Liver (tissue), 9 donors: ENCODE data around the gene METTL3. TPM values are rescaled to one million over a fixed set of nuclear protein-coding genes. Genes with fewer than 3 reads are reported as not detected.

Source experiments
- DNase-seq: peaks from one replicate; pipeline ENCODE4 v3.0.0-alpha.2; 2017; ENCODE audit warnings: low spot score
- H3K27ac ChIP-seq, 2 donors: one replicate each; pipeline ENCODE4 v1.7.0; 2013; ENCODE audit warnings: inconsistent platforms in 2 of 2, low read length in 2 of 2, control low read depth in 1 of 2, low read depth in 1 of 2, mild to moderate bottlenecking in 1 of 2
- H3K27me3 ChIP-seq, 4 donors: one replicate each; pipeline versions ENCODE4 v1.6.1 to v1.7.0; 2013; ENCODE audit warnings: low read length in 3 of 4, inconsistent platforms in 1 of 4, mild to moderate bottlenecking in 1 of 4, moderate library complexity in 1 of 4; ENCODE audit not compliant: control insufficient read depth in 4 of 4, insufficient read depth in 4 of 4
- H3K36me3 ChIP-seq, 4 donors: one replicate each; pipeline versions ENCODE4 v1.6.1 to v1.7.0; 2013; ENCODE audit warnings: low read length in 3 of 4, mild to moderate bottlenecking in 3 of 4, low read depth in 1 of 4, moderate library complexity in 1 of 4; ENCODE audit not compliant: control insufficient read depth in 4 of 4, insufficient read depth in 3 of 4
- H3K4me1 ChIP-seq, 4 donors: one replicate each; pipeline versions ENCODE4 v1.6.1 to v1.7.0; 2013; ENCODE audit warnings: low read length in 3 of 4, mild to moderate bottlenecking in 3 of 4, moderate library complexity in 1 of 4; ENCODE audit not compliant: control insufficient read depth in 4 of 4, insufficient read depth in 4 of 4
- H3K4me3 ChIP-seq, 3 donors: one replicate each; pipeline versions ENCODE4 v1.6.1 to v1.7.0; 2013; ENCODE audit warnings: low read length in 3 of 3, control low read depth in 1 of 3, low read depth in 1 of 3, mild to moderate bottlenecking in 1 of 3
- H3K9ac ChIP-seq, 2 donors: one replicate each; pipeline ENCODE4 v1.7.0; 2013; ENCODE audit warnings: low read length in 2 of 2, mild to moderate bottlenecking in 2 of 2, moderate library complexity in 2 of 2, control low read depth in 1 of 2, low read depth in 1 of 2
- H3K9me3 ChIP-seq, 4 donors: one replicate each; pipeline versions ENCODE4 v1.6.1 to v1.7.0; 2013; ENCODE audit warnings: low read length in 3 of 4; ENCODE audit not compliant: control insufficient read depth in 4 of 4
- ATF3 ChIP-seq: IDR thresholded peaks from 2 replicates; pipeline ENCODE4 v1.6.1; 2016; ENCODE audit warnings: antibody characterized with exemption
- CTCF ChIP-seq: fragments of 150-350 bp; IDR thresholded peaks from 2 replicates; pipeline ENCODE4 v1.5.1; 2017; ENCODE audit warnings: improper control_type of control experiment, low read depth, low read length; ENCODE audit not compliant: missing input control
- EGR1 ChIP-seq, 2 donors: IDR thresholded peaks; 2 replicates each; pipeline ENCODE4 v1.6.1; 2016 to 2018; ENCODE audit warnings: antibody characterized with exemption in 2 of 2, low read depth in 2 of 2
- FOXA2 ChIP-seq: IDR thresholded peaks from 2 replicates; pipeline ENCODE4 v1.6.1; 2016; ENCODE audit warnings: antibody characterized with exemption
- GABPA ChIP-seq, 2 donors: IDR thresholded peaks in 1 of 2; conservative IDR thresholded peaks in 1 of 2; 2 replicates each; pipeline ENCODE4 v1.6.1; 2016; ENCODE audit warnings: antibody characterized with exemption in 2 of 2, mild to moderate bottlenecking in 1 of 2, moderate library complexity in 1 of 2
- HNF4A ChIP-seq, 2 donors: conservative IDR thresholded peaks; 2 replicates each; pipeline ENCODE4 v1.6.1; 2016; ENCODE audit warnings: antibody characterized with exemption in 2 of 2, mild to moderate bottlenecking in 2 of 2
- HNF4G ChIP-seq: IDR thresholded peaks from 2 replicates; pipeline ENCODE4 v1.6.1; 2016; ENCODE audit warnings: antibody characterized with exemption
- JUND ChIP-seq, 2 donors: IDR thresholded peaks; 2 replicates each; pipeline ENCODE4 v1.6.1; 2016; ENCODE audit warnings: antibody characterized with exemption in 2 of 2
- NR2F2 ChIP-seq: IDR thresholded peaks from 2 replicates; pipeline ENCODE4 v1.6.1; 2016; ENCODE audit warnings: antibody characterized with exemption
- RAD21 ChIP-seq, 2 donors: IDR thresholded peaks; 2 replicates each; pipeline ENCODE4 v1.6.1; 2016; ENCODE audit warnings: antibody characterized with exemption in 2 of 2, mild to moderate bottlenecking in 2 of 2
- REST ChIP-seq: IDR thresholded peaks from 2 replicates; pipeline ENCODE4 v1.6.1; 2016; ENCODE audit warnings: antibody characterized with exemption, mild to moderate bottlenecking
- RXRA ChIP-seq, 2 donors: IDR thresholded peaks; 2 replicates each; pipeline ENCODE4 v1.6.1; 2017 to 2018; ENCODE audit warnings: antibody characterized with exemption in 2 of 2, mild to moderate bottlenecking in 1 of 2
- SP1 ChIP-seq: IDR thresholded peaks from 2 replicates; pipeline ENCODE4 v1.6.1; 2018; ENCODE audit warnings: antibody characterized with exemption, mild to moderate bottlenecking
- TAF1 ChIP-seq: conservative IDR thresholded peaks from 2 replicates; pipeline ENCODE4 v1.6.1; 2016; ENCODE audit warnings: antibody characterized with exemption, mild to moderate bottlenecking
- YY1 ChIP-seq: IDR thresholded peaks from 2 replicates; pipeline ENCODE4 v1.6.1; 2016; ENCODE audit warnings: antibody characterized with exemption, mild to moderate bottlenecking
- ZBTB33 ChIP-seq: IDR thresholded peaks from 2 replicates; pipeline ENCODE4 v1.6.1; 2016; ENCODE audit warnings: antibody characterized with exemption
- WGBS: extraction: QIAGEN DNeasy Blood & Tissue Kit; methylation state at CpG from one replicate; pipeline ENCODE4 v1.1.7; 2013; 5-methylcytosine and 5-hydroxymethylcytosine counted together
- polyA plus RNA-seq, 2 donors: library from polyadenylated mRNA; stranded (reverse) in 1 of 2; unstranded in 1 of 2; fragments of 200-250 nt in 1 of 2; fragments of >200 nt in 1 of 2; fragmentation: Nextera tagmentation in 1 of 2; extraction: Ambion mirVana in 1 of 2; gene quantifications; one replicate each; pipeline versions ENCODE4 v1.2.1 to v1.2.3, GENCODE V29; 2013 to 2015
- total RNA-seq, 2 donors: library from RNA; depleted of rRNA; stranded (reverse); fragments of >200 nt; gene quantifications; one replicate each; pipeline ENCODE4 v1.2.3, GENCODE V29; 2014
- donor health status: healthy.
- donor health status: healthy.
- donor health status: healthy.
- donor health status: healthy.
- donor health status: healthy.

METTL3 gene
- total and polyA plus RNA-seq, 4 donors = 10.5 to 50.8 (median 24.9) TPM

- TF ChIP-seq REST = no peak
- TF ChIP-seq SP1 = no peak
- no peak for TF ChIP-seq HNF4G
- TF ChIP-seq FOXA2 = no peak
- TF ChIP-seq TAF1 = no peak
- TF ChIP-seq CTCF = no peak
- TF ChIP-seq GABPA (IDR thresholded peaks at IDR 0.05 in 1 of 2, conservative IDR thresholded peaks at IDR 0.05 in 1 of 2) = no peak
- TF ChIP-seq NR2F2 = no peak
- no peak for TF ChIP-seq RXRA (IDR thresholded peaks at IDR 0.05)
- TF ChIP-seq HNF4A (conservative IDR thresholded peaks at IDR 0.05) = no peak
- TF ChIP-seq EGR1 (IDR thresholded peaks at IDR 0.05; ENCODE audit: low read depth in 2 of 2) = no peak
- no peaks in the 10 kb centered on the region for H3K36me3 ChIP-seq
- H3K9ac ChIP-seq = no peak overlapping the region
- peaks cover 0 to under 1% (median 0%) of the 10 kb centered on the region in 4 donors for H3K9me3 ChIP-seq
- H3K4me3 ChIP-seq = no peak overlapping the region
- H3K4me1 ChIP-seq = peaks cover 0 to 5% (median 2%) of the 10 kb centered on the region in 4 donors
- H3K27me3 ChIP-seq = peaks cover 0 to 1% (median under 1%) of the 10 kb centered on the region in 4 donors
- H3K27ac ChIP-seq = no peak overlapping the region
- no peak for DNase-seq
- 90% methylated on average over 1 of the region's 1 CpG for WGBS
Observed at GRCh38 chr14:21529515-21529914, 18.4 kb upstream of the METTL3 start.

GRCh38 chr14:21528381-21529348 is 17.5 kb upstream of the METTL3 start:
- DNase-seq = no peak
- TF ChIP-seq CTCF (no peak), GABPA (IDR thresholded peaks at IDR 0.05 in 1 of 2, conservative IDR thresholded peaks at IDR 0.05 in 1 of 2) (no peak), JUND (IDR thresholded peaks at IDR 0.05) (no peak), HNF4G (no peak), YY1 (no peak), REST (no peak), TAF1 (no peak), EGR1 (IDR thresholded peaks at IDR 0.05; ENCODE audit: low read depth in 2 of 2) (no peak), ATF3 (no peak), RAD21 (IDR thresholded peaks at IDR 0.05) (no peak), ZBTB33 (no peak)

More at GRCh38 chr14:21528381-21529348, 17.5 kb upstream of the METTL3 start:
- WGBS = 62% methylated on average over 4 of the region's 4 CpGs
- no peak overlapping the region for H3K4me3 ChIP-seq
- H3K4me1 ChIP-seq = peaks cover 0 to 5% (median 2%) of the 10 kb centered on the region in 4 donors
- H3K27me3 ChIP-seq = no peaks in the 10 kb centered on the region
- no peak overlapping the region for H3K27ac ChIP-seq
- no peaks in the 10 kb centered on the region for H3K9me3 ChIP-seq
- H3K36me3 ChIP-seq = no peaks in the 10 kb centered on the region
- no peak overlapping the region for H3K9ac ChIP-seq
